ENCODE data around the gene PCDHAC2.
A peak's percentile ranks its signal among the peaks of the same experiment; 100 is the strongest.

PCDHAC2 gene, protein sequence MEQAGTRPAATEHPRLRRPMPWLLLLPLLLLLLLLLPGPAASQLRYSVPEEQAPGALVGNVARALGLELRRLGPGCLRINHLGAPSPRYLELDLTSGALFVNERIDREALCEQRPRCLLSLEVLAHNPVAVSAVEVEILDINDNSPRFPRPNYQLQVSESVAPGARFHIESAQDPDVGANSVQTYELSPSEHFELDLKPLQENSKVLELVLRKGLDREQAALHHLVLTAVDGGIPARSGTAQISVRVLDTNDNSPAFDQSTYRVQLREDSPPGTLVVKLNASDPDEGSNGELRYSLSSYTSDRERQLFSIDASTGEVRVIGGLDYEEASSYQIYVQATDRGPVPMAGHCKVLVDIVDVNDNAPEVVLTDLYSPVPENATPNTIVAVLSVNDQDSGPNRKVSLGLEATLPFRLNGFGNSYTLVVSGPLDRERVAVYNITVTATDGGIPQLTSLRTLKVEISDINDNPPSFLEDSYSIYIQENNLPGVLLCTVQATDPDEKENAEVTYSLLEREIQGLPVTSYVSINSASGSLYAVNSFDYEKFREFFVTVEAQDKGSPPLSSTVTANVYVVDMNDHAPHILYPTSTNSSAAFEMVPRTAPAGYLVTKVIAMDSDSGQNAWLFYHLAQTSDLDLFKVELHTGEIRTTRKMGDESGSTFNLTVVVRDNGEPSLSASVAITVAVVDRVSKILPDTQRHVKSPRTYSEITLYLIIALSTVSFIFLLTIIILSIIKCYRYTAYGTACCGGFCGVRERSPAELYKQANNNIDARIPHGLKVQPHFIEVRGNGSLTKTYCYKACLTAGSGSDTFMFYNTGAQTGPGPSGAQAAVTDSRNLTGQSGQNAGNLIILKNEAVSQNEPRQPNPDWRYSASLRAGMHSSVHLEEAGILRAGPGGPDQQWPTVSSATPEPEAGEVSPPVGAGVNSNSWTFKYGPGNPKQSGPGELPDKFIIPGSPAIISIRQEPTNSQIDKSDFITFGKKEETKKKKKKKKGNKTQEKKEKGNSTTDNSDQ

DNA sequence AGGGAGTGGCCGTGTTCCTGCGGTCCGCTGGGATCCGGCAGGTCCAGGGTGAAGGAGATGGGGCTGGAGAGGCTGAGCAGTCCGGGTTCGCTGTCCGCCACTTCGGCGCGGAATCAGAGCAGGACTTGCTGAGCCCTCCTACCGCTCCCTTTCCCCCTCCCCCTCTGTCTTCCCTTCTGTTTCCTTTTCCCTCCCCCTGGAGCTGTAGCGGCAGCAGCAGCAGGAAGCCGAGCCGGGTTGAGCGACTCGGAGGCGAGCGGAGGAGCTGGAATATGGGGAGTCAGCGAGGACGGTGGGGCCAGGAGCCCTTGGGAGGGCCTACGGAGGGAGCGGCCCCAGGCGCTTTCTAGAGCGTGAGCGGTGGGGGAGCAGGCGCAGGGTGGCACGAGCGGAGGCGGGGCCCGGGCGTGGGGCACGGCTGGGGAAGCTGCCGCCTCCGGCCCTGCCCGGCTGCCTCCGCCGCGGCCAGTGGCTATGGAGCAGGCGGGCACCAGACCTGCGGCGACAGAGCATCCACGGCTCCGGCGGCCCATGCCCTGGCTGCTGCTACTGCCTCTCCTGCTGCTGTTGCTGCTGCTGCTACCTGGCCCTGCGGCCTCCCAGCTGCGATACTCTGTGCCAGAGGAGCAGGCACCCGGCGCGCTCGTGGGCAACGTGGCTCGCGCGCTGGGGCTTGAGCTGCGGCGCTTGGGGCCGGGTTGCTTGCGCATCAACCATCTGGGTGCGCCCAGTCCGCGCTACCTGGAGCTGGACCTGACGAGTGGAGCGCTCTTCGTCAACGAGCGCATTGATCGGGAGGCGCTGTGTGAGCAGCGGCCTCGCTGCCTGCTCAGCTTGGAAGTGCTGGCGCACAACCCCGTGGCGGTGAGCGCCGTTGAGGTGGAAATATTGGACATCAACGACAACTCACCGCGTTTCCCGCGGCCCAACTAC is at the start of gene PCDHAC2:
Gene PCDHAC2, plus strand, starts transcription at position 184 of the 933 bp plus-strand sequence. Its CDS starts 291 bp downstream, at position 475.
- DNase-seq = peak; percentile 69

DNA sequence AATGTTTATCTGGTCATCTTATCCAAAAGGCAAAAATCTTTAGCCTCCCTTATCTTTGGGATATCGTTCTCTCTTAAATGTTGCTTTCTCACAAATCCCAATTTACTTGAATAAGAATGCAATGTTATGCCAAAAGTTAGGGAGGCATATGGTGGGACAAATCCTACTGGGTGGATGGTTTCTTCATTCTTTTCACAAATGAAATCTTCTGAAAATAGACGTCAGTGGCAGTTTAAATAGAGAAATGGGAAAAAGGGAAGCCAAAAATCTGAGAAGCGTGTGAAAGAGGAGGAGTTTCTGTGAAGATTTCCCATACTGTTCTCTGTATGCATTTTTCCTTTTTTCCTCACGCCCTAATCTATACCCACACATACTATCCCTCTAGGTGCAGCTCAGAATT is 42.7 kb upstream of the PCDHAC2 start:
- no peak for DNase-seq

GRCh38 chr5:140925806-140926442 is 40.4 kb upstream of the PCDHAC2 start, which contains the start of gene PCDHAC1:
Gene PCDHAC1, plus strand, starts transcription at chr5:140926299. Its CDS starts 594 bp downstream, at chr5:140926893.
- DNase-seq = no peak

GRCh38 chr5:140926443-140927227 is 39.6 kb upstream of the PCDHAC2 start:
- peak; percentile 55 to 77 for DNase-seq

DNA sequence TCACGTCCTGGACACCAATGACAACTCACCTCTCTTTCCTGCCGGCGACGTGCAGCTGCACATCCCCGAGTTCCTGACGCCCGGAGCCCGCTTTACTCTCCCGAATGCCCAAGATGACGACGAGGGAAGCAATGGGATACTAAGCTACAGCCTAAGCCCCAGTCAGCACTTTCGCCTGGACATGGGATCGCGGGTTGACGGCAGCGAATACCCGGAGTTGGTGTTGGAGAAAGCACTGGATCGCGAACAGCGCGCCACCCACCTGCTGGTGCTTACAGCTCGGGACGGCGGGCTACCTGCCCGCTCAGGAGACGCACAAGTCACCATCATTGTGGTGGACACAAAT is 39.1 kb upstream of the PCDHAC2 start:
- DNase-seq = no peak

DNA sequence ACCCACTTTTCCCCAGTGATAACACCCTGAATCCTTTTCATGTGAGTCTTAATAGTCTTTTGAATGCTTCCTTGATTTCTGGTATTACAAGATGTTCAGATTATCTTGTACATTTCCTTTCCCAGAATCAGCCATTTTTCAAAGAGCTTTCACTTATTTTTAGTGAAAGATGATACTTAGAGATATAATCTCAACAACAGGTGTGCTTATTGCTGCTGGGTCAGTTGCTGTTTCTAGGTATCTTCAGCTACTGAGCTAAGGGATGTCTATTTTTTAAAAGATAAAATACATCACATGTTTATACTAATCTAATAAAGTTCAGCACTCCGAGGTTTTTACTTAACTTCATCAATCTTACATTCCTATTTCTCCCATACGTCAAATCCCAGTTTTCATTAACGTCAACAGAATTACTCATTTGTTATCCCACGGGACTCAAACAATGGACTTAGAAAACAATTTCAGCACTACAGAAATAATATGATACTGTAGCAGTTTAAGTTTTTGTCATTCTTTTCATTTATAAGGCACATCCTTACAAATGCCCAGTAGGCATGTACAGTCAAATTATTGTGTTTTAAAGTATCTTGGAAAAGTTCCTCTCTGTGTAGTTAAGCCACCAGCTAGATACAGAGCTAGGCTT is 31.2 kb upstream of the PCDHAC2 start:
- DNase-seq = no peak

- DNase-seq = no peak
Measured at GRCh38 chr5:140946578-140946977, 19.7 kb upstream of the PCDHAC2 start.

- DNase-seq = no peak
Measured at GRCh38 chr5:140951636-140952035, 14.6 kb upstream of the PCDHAC2 start.

- no peak for DNase-seq
Measured at GRCh38 chr5:140953234-140953633, 13.0 kb upstream of the PCDHAC2 start.

DNA sequence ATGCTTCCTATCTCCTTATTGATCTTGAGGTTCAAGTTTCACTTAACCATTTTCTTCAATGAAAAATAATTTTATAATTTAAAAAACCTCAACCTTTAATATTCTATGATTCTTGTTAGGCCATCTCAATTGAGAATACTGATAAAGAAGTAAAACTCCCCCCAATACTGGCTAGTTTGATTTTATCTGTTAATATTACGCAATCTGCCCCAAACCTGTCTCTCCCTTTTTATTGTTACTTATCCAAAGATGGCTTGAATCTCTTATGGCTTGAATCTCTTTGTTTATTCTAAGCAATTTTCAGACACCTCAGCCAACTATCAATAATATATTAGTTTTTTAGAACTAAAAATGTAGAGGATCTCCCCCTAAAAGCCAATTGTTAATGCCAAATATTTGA is 4.1 kb upstream of the PCDHAC2 start:
- DNase-seq = no peak

GRCh38 chr5:140964356-140964755 is 1.9 kb upstream of the PCDHAC2 start:
- no peak for DNase-seq

DNA sequence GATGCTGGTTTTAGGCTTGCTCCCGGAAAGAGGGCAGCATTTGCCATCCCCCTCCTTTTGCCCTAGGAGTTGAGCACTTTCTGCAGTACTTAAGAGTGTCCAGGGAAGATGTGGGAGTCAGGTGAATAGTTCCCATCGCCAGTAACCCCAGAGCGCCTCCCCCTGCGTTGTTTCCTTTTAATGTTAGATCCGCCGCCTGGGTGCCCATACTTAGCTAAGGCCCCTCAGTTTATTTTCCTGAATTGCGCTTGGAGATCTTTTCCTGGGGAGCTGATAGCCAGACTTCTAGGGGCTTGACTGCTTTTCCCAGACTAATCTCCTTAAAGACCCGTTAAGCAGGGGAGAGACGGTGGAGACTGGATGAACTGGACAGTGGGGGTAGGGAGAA is 377 bp upstream of the PCDHAC2 start:
- DNase-seq = no peak

DNA sequence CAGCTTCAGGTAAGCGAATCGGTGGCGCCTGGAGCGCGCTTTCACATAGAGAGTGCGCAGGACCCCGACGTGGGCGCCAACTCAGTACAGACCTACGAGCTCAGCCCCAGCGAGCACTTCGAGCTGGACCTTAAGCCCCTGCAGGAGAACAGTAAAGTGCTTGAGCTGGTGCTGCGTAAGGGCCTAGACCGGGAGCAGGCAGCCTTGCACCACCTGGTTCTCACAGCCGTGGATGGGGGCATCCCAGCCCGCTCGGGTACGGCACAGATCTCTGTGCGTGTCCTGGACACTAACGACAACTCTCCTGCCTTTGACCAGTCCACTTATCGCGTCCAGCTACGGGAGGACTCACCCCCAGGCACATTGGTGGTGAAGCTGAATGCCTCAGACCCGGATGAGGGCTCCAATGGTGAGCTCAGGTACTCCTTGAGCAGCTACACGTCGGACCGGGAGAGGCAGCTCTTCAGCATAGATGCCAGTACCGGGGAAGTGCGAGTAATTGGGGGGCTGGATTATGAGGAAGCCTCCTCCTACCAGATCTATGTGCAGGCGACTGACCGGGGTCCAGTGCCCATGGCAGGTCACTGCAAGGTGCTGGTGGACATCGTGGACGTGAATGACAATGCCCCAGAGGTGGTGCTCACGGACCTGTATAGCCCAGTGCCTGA is 1.1 kb downstream of the PCDHAC2 start:
- DNase-seq = no peak

DNA sequence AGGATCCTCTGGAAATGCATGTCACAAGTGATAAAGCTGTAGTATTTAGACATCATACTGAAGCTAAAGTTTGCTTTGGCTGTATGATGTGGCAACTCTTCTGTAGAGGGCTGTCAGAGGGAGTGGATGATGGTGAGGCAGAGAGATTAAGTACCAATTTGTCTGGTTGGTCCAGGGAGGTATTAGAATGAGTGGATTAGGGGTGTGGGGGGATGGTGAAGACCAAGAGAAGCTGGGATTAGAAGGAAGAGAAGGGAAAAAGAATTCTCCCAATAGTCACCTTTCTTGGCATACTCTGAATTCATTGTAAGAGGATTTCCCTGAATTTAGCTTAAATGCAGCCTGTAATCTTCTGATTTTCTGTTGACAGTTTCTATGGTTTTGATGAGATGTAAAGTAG is 3.6 kb downstream of the PCDHAC2 start:
- DNase-seq = no peak

GRCh38 chr5:140973550-140973949 is 7.3 kb downstream of the PCDHAC2 start:
- no peak for DNase-seq

DNA sequence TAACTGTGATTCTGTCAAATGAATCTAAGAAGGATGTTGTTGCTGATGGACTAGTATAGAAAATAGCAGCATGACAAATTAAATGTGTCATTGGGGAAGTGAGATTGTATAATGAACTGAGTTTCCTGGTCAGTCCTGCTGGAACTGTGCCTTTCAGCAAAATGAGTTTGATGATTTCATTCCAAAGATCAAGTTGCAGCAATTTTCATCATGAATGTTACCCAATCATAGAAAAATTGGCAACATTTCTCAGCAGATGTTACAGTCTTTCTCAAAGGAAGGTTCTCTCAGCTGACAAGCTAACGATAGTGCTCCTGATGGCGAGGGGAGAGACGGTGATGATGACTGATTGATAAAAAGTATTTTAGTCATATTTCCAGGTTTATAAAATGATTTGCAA is 10.7 kb downstream of the PCDHAC2 start:
- no peak for DNase-seq

GRCh38 chr5:140978260-140978659 is 12.0 kb downstream of the PCDHAC2 start:
- no peak for DNase-seq

GRCh38 chr5:140978983-140979382 is 12.7 kb downstream of the PCDHAC2 start:
- no peak for DNase-seq

- no peak for DNase-seq
Measured at GRCh38 chr5:140982083-140982716, 15.9 kb downstream of the PCDHAC2 start.

Data from hippocampal formation (tissue), 2 donors.